GM21786 (cell line): Measurements from ENCODE around the gene CHST5.
"Not testable (repeated sequence)": the region's sequence is repeated elsewhere in the genome, so short reads cannot be mapped to it uniquely, and the experiment has no call there.

Source experiments
- ATAC-seq: cut with Tn5 transposase; IDR thresholded peaks from one replicate; pipeline ENCODE4 v1.9.1; 2021; ENCODE audit not compliant: unreplicated experiment

CHST5 gene

GRCh38 chr16:75514296-75514695, 21.6 kb downstream of the CHST5 start:
- ATAC-seq = no peak

- no peak for ATAC-seq
These were observed 29.3 kb downstream of the CHST5 start for GRCh38 chr16:75506574-75506973.

- no peak for ATAC-seq
These were observed 29.8 kb downstream of the CHST5 start for GRCh38 chr16:75506107-75506506.

- no peak for ATAC-seq
These were observed 32.1 kb downstream of the CHST5 start for GRCh38 chr16:75503801-75504200.

GRCh38 chr16:75502916-75503605, 32.8 kb downstream of the CHST5 start:
- ATAC-seq = no peak

- ATAC-seq = not testable (repeated sequence)
These were observed 34.1 kb downstream of the CHST5 start for GRCh38 chr16:75501820-75502219.

GRCh38 chr16:75501359-75501758, 34.5 kb downstream of the CHST5 start:
- ATAC-seq = no peak

- not testable (repeated sequence) for ATAC-seq
These were observed 37.1 kb downstream of the CHST5 start for GRCh38 chr16:75498605-75499322.

GRCh38 chr16:75497558-75497957, 38.4 kb downstream of the CHST5 start:
- no peak for ATAC-seq

- ATAC-seq = peak; percentile 67
These were observed 40.7 kb downstream of the CHST5 start, which contains the start of gene CHST6 for GRCh38 chr16:75495076-75495674. Gene CHST6, minus strand, starts transcription at chr16:75495441. Its CDS starts 15,613 bp downstream, at chr16:75479828.

- ATAC-seq = no peak
These were observed 41.2 kb downstream of the CHST5 start for GRCh38 chr16:75494661-75495075.

- ATAC-seq = no peak
These were observed 41.7 kb downstream of the CHST5 start for GRCh38 chr16:75494184-75494583.

- ATAC-seq = peak; percentile 35
These were observed 44.0 kb downstream of the CHST5 start for GRCh38 chr16:75491876-75492275.

- no peak for ATAC-seq
These were observed 47.6 kb downstream of the CHST5 start for GRCh38 chr16:75488322-75488721.

GRCh38 chr16:75486676-75487313, 49.1 kb downstream of the CHST5 start:
- ATAC-seq = peak; percentile 67

GRCh38 chr16:75486014-75486675, 49.8 kb downstream of the CHST5 start:
- no peak for ATAC-seq

- ATAC-seq = peak; percentile 43
These were observed 50.5 kb downstream of the CHST5 start for GRCh38 chr16:75485230-75486013.

GRCh38 chr16:75483222-75483621, 52.7 kb downstream of the CHST5 start:
- ATAC-seq = no peak

GRCh38 chr16:75482434-75483205, 53.3 kb downstream of the CHST5 start:
- no peak for ATAC-seq
